HCT116 (cell line): ENCODE data around the gene TAF4.

Experiments used
- MAX ChIP-seq: IDR thresholded peaks from 2 replicates; pipeline ENCODE4 v1.6.1; 2012
- POLR2A ChIP-seq: IDR thresholded peaks from 2 replicates; pipeline ENCODE4 v1.7.0; 2011; ENCODE audit warnings: borderline replicate concordance; ENCODE audit not compliant: insufficient read depth, insufficient read length; ENCODE audit errors: extremely low read depth
- POLR2AphosphoS5 ChIP-seq: IDR thresholded peaks from 2 replicates; pipeline ENCODE4 v1.6.1; 2011; ENCODE audit warnings: mild to moderate bottlenecking, low read depth, low read length, moderate library complexity
- RAD21 ChIP-seq: IDR thresholded peaks from 2 replicates; pipeline ENCODE4 v1.6.1; 2012; ENCODE audit warnings: low read depth, mild to moderate bottlenecking
- REST ChIP-seq: IDR thresholded peaks from 2 replicates; pipeline ENCODE4 v1.6.1; 2012; ENCODE audit warnings: low read depth
- SP1 ChIP-seq: IDR thresholded peaks from 2 replicates; pipeline ENCODE4 v1.6.1; 2012; ENCODE audit warnings: low read depth
- YY1 ChIP-seq: IDR thresholded peaks from 2 replicates; pipeline ENCODE4 v1.6.1; 2011; ENCODE audit warnings: low read length, low read depth, moderate library complexity, mild to moderate bottlenecking; ENCODE audit not compliant: insufficient replicate concordance; ENCODE audit errors: extremely low read depth
- TF ChIP-seq, protein P1 (sequence below), 3 experiments: fragments of 200-600 bp in 1 of 3; sonication (generic) in 1 of 3; IDR thresholded peaks in 2 of 3; conservative IDR thresholded peaks in 1 of 3; 2 replicates each; pipeline ENCODE4 v1.5.1; 2012 to 2017; ENCODE audit warnings: low read depth in 2 of 3, low read length in 2 of 3, antibody characterized with exemption in 1 of 3, borderline replicate concordance in 1 of 3, control low read depth in 1 of 3, mild to moderate bottlenecking in 1 of 3, mixed read lengths in 1 of 3, mixed run types in 1 of 3, moderate library complexity in 1 of 3; ENCODE audit not compliant: insufficient read depth in 1 of 3
- TF ChIP-seq, protein P2 (sequence below): IDR thresholded peaks from 2 replicates; pipeline ENCODE4 v1.6.1; 2012
- TF ChIP-seq, protein P3 (sequence below): IDR thresholded peaks from 2 replicates; pipeline ENCODE4 v1.6.1; 2011; ENCODE audit warnings: mild to moderate bottlenecking, low read length, moderate library complexity; ENCODE audit not compliant: insufficient replicate concordance; ENCODE audit errors: extremely low read depth

- TF ChIP-seq RAD21: no peak
- TF ChIP-seq, protein P1, sequence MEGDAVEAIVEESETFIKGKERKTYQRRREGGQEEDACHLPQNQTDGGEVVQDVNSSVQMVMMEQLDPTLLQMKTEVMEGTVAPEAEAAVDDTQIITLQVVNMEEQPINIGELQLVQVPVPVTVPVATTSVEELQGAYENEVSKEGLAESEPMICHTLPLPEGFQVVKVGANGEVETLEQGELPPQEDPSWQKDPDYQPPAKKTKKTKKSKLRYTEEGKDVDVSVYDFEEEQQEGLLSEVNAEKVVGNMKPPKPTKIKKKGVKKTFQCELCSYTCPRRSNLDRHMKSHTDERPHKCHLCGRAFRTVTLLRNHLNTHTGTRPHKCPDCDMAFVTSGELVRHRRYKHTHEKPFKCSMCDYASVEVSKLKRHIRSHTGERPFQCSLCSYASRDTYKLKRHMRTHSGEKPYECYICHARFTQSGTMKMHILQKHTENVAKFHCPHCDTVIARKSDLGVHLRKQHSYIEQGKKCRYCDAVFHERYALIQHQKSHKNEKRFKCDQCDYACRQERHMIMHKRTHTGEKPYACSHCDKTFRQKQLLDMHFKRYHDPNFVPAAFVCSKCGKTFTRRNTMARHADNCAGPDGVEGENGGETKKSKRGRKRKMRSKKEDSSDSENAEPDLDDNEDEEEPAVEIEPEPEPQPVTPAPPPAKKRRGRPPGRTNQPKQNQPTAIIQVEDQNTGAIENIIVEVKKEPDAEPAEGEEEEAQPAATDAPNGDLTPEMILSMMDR (IDR thresholded peaks at IDR 0.05 in 2 of 3, conservative IDR thresholded peaks at IDR 0.05 in 1 of 3; ENCODE audit: borderline replicate concordance in 1 of 3, insufficient read depth in 1 of 3, low read depth in 2 of 3, low read length in 2 of 3): no peak
- peak; percentile 94 for TF ChIP-seq YY1
- no peak for TF ChIP-seq REST
- TF ChIP-seq MAX: 0 out of 2 replicates have a peak, but pooled peaks have one; percentile 5
- peak; percentile 89 for TF ChIP-seq POLR2A
- TF ChIP-seq, protein P2, sequence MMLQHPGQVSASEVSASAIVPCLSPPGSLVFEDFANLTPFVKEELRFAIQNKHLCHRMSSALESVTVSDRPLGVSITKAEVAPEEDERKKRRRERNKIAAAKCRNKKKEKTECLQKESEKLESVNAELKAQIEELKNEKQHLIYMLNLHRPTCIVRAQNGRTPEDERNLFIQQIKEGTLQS: no peak
- TF ChIP-seq, protein P3, sequence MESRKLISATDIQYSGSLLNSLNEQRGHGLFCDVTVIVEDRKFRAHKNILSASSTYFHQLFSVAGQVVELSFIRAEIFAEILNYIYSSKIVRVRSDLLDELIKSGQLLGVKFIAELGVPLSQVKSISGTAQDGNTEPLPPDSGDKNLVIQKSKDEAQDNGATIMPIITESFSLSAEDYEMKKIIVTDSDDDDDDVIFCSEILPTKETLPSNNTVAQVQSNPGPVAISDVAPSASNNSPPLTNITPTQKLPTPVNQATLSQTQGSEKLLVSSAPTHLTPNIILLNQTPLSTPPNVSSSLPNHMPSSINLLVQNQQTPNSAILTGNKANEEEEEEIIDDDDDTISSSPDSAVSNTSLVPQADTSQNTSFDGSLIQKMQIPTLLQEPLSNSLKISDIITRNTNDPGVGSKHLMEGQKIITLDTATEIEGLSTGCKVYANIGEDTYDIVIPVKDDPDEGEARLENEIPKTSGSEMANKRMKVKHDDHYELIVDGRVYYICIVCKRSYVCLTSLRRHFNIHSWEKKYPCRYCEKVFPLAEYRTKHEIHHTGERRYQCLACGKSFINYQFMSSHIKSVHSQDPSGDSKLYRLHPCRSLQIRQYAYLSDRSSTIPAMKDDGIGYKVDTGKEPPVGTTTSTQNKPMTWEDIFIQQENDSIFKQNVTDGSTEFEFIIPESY: no peak
- TF ChIP-seq SP1: no peak
- peak; percentile 88 for TF ChIP-seq POLR2AphosphoS5
These were observed at the start of gene TAF4 for GRCh38 chr20:62065674-62066338.
